Activated T-cell treated with anti-CD3 and anti-CD28 coated beads, Interleukin-2, amount 50 U/mL, for 24 hours (primary cell): ENCODE data around the gene DEPDC7.
"Not testable (repeated sequence)": the region's sequence is repeated elsewhere in the genome, so short reads cannot be mapped to it uniquely, and the experiment has no call there.

Source experiments
- DNase-seq: peaks from one replicate; pipeline ENCODE4 v3.0.0-alpha.2; 2020
- H3K27ac Mint-ChIP-seq: 2 replicates; pipeline ENCODE4 v1.8.0; 2020; ENCODE audit warnings: mild to moderate bottlenecking, mixed read lengths
- H3K27me3 Mint-ChIP-seq: 2 replicates; pipeline ENCODE4 v1.8.0; 2020; ENCODE audit warnings: mixed read lengths
- H3K36me3 Mint-ChIP-seq: 2 replicates; pipeline ENCODE4 v1.8.0; 2020; ENCODE audit warnings: low read depth, mixed read lengths
- H3K4me1 Mint-ChIP-seq: 2 replicates; pipeline ENCODE4 v1.8.0; 2020; ENCODE audit warnings: low read depth, mixed read lengths
- H3K4me3 Mint-ChIP-seq: 2 replicates; pipeline ENCODE4 v1.8.0; 2020; ENCODE audit warnings: mild to moderate bottlenecking, moderate library complexity, mixed read lengths
- H3K9me3 Mint-ChIP-seq: 2 replicates; pipeline ENCODE4 v1.8.0; 2020; ENCODE audit warnings: mixed read lengths

The DEPDC7 gene

DNA sequence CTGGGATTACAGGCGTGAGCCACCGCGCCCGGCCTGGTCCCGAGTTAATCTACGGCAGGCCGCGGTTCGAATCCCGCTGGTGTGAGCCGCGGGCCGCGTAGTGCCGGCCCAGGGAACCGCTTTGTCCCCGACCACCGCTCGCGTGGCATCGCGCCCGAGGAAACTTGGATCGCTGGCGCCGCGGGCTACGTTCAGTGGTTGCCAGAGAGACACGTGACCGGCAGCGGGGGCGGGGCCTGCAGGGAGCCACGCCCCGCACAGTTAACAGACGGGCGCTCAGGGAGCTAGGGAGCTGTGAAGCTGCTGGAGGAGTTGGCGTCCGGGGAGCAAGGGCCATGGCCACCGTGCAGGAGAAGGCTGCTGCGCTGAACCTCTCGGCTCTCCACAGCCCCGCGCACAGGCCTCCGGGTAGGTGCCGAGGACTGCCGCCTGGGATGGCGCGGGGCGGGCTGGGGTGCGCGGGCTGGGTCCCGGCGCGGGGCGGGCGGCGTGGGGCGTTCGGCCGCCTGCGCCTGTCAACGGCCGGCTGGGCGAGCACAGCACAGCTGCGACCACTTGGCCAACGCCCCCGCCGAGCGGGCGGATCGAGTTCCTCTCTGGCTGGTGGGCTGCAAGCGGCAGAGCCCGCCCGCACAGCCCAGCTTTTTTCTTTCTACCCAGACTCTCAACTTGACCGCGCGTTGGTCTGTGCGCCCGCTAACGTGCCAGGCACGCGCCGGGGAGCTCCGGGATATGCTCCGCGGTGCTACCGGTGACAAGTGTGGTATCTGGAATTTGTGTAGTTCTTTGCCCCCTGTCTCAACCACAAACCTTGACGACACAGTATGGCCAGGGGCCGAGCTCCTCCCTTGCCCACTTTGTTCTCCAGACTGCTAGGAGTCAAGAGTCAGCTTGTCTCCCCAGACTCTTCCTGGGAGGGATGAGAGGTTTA, at the start of gene DEPDC7:
Gene DEPDC7 (plus strand): TSS at position 258 of the 931 bp plus-strand sequence. CDS start 78 bp downstream, at position 336.
- DNase-seq, result peak; percentile 86
- Mint-ChIP-seq H3K36me3 (no peaks in the 10 kb centered on the region), H3K27me3 (peaks cover 24% of the 10 kb centered on the region), H3K4me1 (peaks cover 45% of the 10 kb centered on the region), H3K4me3 (peak within 1 kb of the TSS; percentile 75), H3K9me3 (no peaks in the 10 kb centered on the region), H3K27ac (peak within 1 kb of the TSS; percentile 8)

DNA sequence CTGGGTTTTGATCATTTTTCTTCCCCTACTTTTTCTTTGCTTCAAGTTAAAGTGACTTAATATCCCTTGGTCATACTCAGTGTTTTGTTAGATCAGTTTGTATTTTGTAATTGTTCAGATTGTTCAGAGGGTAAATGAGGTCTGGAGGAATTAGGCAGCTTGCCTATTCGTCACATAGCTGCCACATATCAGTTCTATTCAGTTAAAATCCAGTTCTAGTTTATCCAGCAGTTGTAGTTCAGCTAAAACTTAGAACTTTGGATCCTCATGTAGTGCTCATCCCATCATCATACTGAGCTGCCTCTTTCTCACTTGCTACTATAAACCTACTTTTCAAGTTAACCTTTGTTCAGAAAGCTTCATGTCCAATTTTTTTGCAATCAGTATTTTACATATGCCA, 47.1 kb upstream of the DEPDC7 start:
- peaks cover 68% of the 10 kb centered on the region for H3K36me3 Mint-ChIP-seq
- H3K27ac Mint-ChIP-seq, result no peak overlapping the region
- DNase-seq, result no peak
- H3K9me3 Mint-ChIP-seq, result no peaks in the 10 kb centered on the region
- no peaks in the 10 kb centered on the region for H3K4me1 Mint-ChIP-seq
- no peaks in the 10 kb centered on the region for H3K27me3 Mint-ChIP-seq
- no peak overlapping the region for H3K4me3 Mint-ChIP-seq

DNA sequence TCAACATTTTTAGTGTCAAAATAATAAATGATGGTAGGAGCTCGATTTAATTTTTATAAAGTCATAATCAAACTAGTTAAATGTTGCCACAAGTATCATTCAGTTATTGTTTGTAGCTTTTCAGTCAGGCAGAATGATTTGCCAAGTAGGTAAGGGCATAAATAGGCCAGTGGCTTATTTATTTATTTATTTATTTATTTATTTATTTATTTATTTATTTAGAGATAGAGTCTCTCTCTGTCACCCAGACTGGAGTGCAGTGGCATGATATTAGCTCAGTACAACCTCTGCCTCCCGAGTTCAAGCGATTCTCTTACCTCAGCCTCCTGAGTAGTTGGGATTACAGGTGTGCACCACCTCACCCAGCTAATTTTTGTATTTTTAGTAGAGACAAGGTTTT, 43.4 kb upstream of the DEPDC7 start:
- peaks cover 71% of the 10 kb centered on the region for H3K36me3 Mint-ChIP-seq
- not testable (repeated sequence) for H3K27me3 Mint-ChIP-seq, DNase-seq, H3K4me1 Mint-ChIP-seq, H3K9me3 Mint-ChIP-seq, H3K4me3 Mint-ChIP-seq, H3K27ac Mint-ChIP-seq

DNA sequence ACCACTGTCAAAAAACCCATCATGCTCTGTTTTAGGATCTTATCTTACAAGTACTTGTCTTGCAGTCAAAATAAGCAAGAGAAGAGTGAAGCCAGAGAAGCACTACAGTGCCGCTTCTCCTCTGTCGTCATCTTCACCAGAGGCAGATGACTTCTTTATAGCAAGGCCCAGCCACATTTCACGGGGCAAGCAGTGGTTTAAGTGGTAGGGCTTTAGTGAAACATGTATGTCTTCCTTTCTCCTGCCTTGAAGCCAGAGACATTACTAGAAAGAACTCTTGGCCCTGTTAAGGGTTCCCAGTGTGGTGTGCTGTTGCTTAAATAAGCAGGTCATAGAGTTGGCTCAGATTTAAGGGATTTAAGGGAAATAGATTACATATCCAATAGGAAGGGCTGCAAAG, 42.9 kb upstream of the DEPDC7 start:
- Mint-ChIP-seq H3K27ac (no peak overlapping the region), H3K4me3 (no peak overlapping the region), H3K4me1 (no peaks in the 10 kb centered on the region), H3K27me3 (no peaks in the 10 kb centered on the region), H3K36me3 (peaks cover 72% of the 10 kb centered on the region), H3K9me3 (no peaks in the 10 kb centered on the region)
- DNase-seq, result no peak

DNA sequence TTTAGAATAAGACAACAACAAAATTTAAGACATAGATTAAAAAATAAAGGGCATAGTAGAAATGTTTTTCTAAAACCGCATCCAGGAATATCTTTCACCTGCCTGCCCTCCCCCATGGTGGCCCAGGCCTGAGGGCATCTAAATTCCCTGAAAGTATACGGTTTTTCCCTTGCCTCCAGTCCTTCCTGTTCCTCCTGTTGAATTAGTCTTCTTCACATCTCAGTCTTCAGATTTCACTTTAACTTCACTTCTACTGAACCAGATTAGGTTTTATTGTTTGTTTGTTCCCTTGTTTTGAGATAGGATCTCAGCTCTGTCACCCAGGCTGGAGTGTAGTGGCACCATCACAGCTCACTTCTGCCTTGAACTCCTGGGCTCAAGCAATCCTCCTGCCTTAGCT, 33.1 kb upstream of the DEPDC7 start:
- no peak for DNase-seq
- Mint-ChIP-seq H3K27me3 (no peaks in the 10 kb centered on the region), H3K27ac (no peak overlapping the region), H3K36me3 (peaks cover 13% of the 10 kb centered on the region), H3K4me3 (no peak overlapping the region), H3K4me1 (peaks cover 5% of the 10 kb centered on the region), H3K9me3 (no peaks in the 10 kb centered on the region)

DNA sequence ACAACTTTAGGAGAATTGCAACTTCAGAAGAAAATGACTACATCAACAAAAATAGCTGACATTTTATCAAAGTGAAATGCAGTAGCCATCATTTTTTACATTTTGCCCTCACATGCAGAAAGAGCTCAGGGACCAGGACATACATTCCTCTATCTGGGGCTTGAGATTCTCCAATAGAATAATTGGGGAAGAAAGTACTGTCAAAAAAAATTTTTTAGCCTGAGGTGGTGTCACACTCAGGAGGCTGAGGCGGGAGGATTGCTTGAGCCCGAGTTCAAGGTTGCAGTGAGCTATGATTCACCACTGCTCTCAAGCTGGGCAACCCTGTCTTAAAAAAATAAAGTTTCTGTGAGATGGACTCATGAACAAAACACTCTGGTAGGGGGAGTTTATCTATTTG, 32.2 kb upstream of the DEPDC7 start:
- H3K9me3 Mint-ChIP-seq, result no peaks in the 10 kb centered on the region
- no peak overlapping the region for H3K27ac Mint-ChIP-seq
- H3K27me3 Mint-ChIP-seq, result no peaks in the 10 kb centered on the region
- DNase-seq, result no peak
- H3K4me1 Mint-ChIP-seq, result peaks cover 5% of the 10 kb centered on the region
- H3K4me3 Mint-ChIP-seq, result no peak overlapping the region
- peaks cover 4% of the 10 kb centered on the region for H3K36me3 Mint-ChIP-seq

DNA sequence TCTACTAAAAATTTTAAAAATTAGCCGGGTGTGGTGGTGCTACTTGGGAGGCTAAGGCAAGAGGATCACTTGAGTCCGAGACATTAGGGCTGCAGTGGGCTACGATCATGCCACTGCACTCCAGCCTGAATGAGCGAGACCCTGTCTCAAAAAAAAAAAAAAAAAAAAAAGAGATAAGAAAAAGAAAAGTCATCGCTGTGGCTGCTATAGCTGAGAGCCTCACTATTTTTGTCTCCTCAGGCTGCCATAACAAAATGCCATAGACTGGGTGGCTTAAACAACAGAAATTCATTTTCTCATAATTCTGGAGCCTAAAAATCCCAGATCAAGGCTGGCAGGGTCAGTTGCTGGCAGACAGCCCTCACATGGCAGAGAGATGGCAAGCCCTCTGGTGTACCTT, 30.1 kb upstream of the DEPDC7 start:
- Mint-ChIP-seq H3K4me3 (no peak overlapping the region), H3K4me1 (peaks cover 5% of the 10 kb centered on the region)
- no peak for DNase-seq

DNA sequence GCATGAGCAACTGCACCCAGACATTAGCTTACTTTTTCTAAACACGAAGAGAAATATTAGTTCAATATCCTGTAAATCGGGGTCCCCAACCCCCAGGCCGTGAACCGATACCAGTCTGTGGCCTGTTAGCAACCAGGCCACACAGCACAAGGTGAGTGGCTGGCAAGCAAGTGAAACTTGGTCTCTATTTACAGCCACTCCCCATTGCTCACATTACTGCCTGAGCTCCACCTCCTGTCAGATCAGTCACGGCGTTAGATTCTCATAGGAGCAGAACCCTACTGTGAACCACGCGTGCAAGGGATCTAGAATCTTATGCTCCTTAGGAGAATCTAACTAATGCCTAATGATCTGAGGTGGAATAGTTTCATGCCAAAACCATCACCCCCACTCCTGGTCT, 27.8 kb upstream of the DEPDC7 start:
- Mint-ChIP-seq H3K4me1 (peaks cover 5% of the 10 kb centered on the region), H3K4me3 (no peak overlapping the region), H3K27ac (no peak overlapping the region), H3K36me3 (no peaks in the 10 kb centered on the region), H3K27me3 (no peaks in the 10 kb centered on the region), H3K9me3 (peaks cover 10% of the 10 kb centered on the region)
- no peak for DNase-seq

More for the DNA sequence above, 30.1 kb upstream of the DEPDC7 start:
- Mint-ChIP-seq H3K27me3 (no peaks in the 10 kb centered on the region), H3K9me3 (no peaks in the 10 kb centered on the region), H3K36me3 (no peaks in the 10 kb centered on the region), H3K27ac (no peak overlapping the region)

DNA sequence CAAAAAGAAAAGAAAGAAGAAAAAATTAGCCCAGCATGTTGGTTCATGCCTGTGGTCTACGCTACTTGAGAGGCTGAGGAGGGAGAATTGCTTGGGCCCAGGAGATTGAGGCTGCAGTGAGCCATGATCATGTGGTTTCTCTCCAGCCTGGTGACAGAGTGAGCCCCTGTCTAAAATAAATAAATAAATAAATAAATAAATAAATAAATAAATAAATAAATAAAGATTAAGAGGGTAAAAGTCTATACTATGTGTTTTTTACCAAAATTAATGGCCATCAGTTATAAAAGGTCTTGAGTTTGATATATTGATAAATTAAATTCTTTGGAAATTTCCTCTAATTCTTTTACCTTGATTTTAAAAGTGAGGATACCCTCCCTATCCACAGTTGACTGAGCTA, 25.2 kb upstream of the DEPDC7 start:
- no peaks in the 10 kb centered on the region for H3K27me3 Mint-ChIP-seq
- H3K36me3 Mint-ChIP-seq, result no peaks in the 10 kb centered on the region
- no peak overlapping the region for H3K27ac Mint-ChIP-seq
- peaks cover 10% of the 10 kb centered on the region for H3K9me3 Mint-ChIP-seq
- DNase-seq, result no peak
- H3K4me1 Mint-ChIP-seq, result no peaks in the 10 kb centered on the region
- H3K4me3 Mint-ChIP-seq, result no peak overlapping the region

DNA sequence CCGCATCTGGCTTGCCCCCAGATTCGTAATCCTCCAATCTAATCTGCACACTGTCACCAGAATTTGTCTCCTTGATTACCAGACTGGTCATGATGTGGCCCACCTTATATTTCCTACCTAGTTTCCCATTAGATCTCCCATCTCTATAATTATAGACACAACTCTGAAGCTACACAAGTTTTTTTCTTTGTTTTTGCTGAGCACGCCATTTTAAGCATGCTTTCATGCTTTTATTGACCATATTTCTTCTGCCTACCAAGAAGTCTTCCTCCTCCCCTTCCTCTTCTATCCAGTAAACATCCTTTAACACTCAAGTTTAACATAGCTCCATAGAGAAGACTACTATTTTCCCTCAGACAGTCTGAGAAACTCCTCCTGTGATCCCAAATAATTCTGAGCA, 24.3 kb upstream of the DEPDC7 start:
- no peak overlapping the region for H3K4me3 Mint-ChIP-seq
- peaks cover 10% of the 10 kb centered on the region for H3K9me3 Mint-ChIP-seq
- no peak overlapping the region for H3K27ac Mint-ChIP-seq
- no peaks in the 10 kb centered on the region for H3K4me1 Mint-ChIP-seq
- H3K27me3 Mint-ChIP-seq, result no peaks in the 10 kb centered on the region
- DNase-seq, result no peak
- no peaks in the 10 kb centered on the region for H3K36me3 Mint-ChIP-seq

DNA sequence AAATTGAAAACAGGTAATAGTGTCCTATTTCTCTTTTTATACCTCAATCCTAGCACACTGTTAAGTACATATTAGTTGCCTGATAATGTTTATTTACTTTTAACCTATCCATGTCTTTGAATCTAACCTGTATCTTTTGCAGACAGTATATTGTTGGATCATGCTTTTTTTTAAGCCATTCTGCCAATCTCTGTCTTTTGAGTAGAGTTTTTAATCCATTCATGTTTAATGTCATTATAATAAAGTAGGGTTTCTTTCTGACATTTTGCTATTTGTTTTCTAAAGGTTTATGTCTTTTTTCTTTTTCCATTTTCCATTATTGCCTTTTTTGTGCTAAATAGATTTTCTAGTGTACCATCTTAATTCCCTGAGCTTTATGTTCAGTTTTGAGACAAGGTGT, 23.8 kb upstream of the DEPDC7 start:
- Mint-ChIP-seq H3K9me3 (peaks cover 10% of the 10 kb centered on the region), H3K27ac (no peak overlapping the region), H3K36me3 (no peaks in the 10 kb centered on the region), H3K4me3 (no peak overlapping the region), H3K27me3 (no peaks in the 10 kb centered on the region), H3K4me1 (no peaks in the 10 kb centered on the region)
- no peak for DNase-seq

DNA sequence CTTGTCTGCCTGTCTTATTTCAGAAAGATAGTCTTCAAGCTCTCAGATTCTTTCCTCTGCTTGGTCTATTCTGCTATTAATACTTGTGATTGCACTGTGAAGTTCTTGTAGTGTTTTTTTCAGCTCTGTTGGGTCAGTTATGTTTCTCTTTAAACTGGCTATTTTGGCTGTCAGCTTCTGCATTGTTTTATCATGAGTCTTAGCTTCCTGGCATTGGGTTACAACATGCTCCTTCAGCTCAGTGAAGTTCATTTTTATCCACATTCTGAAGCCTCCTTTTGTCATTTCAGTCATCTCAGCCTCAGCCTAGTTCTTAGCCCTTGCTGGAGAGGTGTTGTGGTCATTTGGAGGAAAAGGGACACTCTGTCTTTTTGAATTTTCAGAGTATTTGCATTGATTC, 15.5 kb upstream of the DEPDC7 start:
- peaks cover 9% of the 10 kb centered on the region for H3K4me1 Mint-ChIP-seq
- H3K36me3 Mint-ChIP-seq, result no peaks in the 10 kb centered on the region
- no peak overlapping the region for H3K27ac Mint-ChIP-seq
- DNase-seq, result no peak
- H3K27me3 Mint-ChIP-seq, result no peaks in the 10 kb centered on the region
- peaks cover 6% of the 10 kb centered on the region for H3K9me3 Mint-ChIP-seq
- no peak overlapping the region for H3K4me3 Mint-ChIP-seq

DNA sequence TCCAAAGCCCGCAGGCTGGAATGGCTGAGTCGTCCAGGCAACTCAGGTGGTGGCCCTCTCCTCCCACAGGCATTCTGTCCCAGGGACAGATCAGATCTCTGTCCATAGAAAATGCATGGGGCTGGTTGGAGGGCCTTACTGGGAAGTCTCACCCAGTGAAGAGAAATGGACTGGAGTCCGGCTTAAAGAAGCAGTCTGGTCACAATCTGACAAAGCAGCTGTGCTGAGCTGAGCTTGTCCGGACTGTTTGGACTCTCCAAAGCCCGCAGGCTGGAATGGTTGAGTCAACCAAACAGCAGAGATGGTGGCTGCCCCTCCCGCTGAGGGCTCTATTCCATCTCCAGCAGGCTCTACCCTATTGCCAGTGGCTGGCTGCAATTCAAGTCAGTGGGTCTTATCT, 14.4 kb upstream of the DEPDC7 start:
- Mint-ChIP-seq H3K36me3 (no peaks in the 10 kb centered on the region), H3K27me3 (no peaks in the 10 kb centered on the region), H3K27ac (no peak overlapping the region), H3K4me3 (no peak overlapping the region), H3K4me1 (peaks cover 20% of the 10 kb centered on the region), H3K9me3 (peaks cover 6% of the 10 kb centered on the region)
- DNase-seq, result no peak

DNA sequence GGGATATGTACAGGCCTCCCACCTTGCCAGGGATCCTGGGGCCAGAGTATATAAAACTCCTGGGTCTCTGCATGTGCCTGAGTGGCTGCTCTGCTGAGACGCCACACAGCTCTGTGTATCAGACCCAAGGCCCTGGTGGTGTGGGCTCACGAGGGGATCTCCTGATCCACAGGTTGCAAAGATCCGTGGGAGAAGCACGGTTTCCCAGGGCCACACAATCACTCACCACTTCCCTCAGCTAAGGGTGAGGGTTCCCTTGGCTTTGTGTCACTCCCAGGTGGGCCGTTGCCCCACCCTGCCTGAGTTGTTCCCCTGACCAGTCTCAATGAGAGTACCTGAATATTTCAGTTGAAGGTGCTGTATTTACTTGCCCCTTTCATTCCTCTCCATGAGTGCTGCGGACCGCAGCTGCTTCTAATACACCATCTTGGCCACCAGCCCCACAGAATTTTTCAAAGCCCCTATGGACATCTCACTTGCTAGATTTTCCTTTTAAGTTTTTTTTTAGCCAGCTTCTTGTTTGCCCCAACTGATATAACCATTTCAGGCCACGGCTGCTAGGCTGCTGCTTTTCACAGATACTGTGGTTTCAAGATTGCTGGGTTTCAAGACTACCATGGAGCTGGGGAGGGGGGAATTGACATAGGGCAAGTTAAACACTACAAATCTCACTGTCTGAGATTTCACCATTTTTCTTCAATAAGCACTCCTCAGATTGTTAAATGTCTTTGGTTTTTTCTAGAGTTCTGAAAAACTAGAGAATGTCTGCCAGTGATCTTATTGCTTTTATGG, 13.7 kb upstream of the DEPDC7 start:
- no peaks in the 10 kb centered on the region for H3K27me3 Mint-ChIP-seq
- peaks cover 25% of the 10 kb centered on the region for H3K4me1 Mint-ChIP-seq
- no peak for DNase-seq

DNA sequence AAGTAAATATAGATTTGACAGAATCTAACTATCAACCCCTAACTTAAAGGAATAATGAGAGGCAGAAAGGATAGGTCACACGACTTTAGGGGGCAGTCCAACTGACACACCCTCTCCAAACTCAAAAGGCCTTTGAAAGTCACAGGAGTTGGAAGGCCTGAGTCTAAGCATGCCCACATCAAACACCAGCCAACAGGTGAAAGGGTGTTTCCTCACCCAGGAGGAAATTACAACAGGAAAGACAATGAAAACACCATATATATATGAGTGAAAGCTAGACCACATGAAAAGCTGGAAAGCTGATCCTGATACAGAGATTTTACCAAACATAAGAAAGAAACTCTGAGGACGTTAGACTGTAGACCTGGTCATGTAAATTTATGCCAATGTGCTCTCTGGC, 10.5 kb upstream of the DEPDC7 start:
- Mint-ChIP-seq H3K27me3 (no peaks in the 10 kb centered on the region), H3K27ac (no peak overlapping the region), H3K4me3 (no peak overlapping the region), H3K36me3 (no peaks in the 10 kb centered on the region), H3K4me1 (peaks cover 25% of the 10 kb centered on the region), H3K9me3 (no peaks in the 10 kb centered on the region)
- no peak for DNase-seq

More for the DNA sequence above, 13.7 kb upstream of the DEPDC7 start:
- Mint-ChIP-seq H3K27ac (no peak overlapping the region), H3K4me3 (no peak overlapping the region), H3K36me3 (no peaks in the 10 kb centered on the region), H3K9me3 (peaks cover 6% of the 10 kb centered on the region)
